PC-3 (cell line): Measurements from ENCODE around the gene PILRA. TPM values are rescaled to one million over a fixed set of nuclear protein-coding genes. Genes with fewer than 3 reads are reported as not detected.

Experiments used
- ATAC-seq: fragments of 200-7000 bp; cut with Tn5 transposase; 2 replicates; pipeline ENCODE4 v1.9.1; 2020; ENCODE audit warnings: mild to moderate bottlenecking, moderate library complexity
- BruUV-seq: library from RNA; stranded (reverse); fragments of 400-500 nt; replicated peaks from 2 replicates; lab custom pipeline; 2021; lab: Mats Ljungman, UMichigan
- CTCF ChIA-PET: fragments of 300-600 bp; sonication (Branson Sonifier 250); formaldehyde crosslinking; loops from one replicate; lab custom pipeline; 2022; ENCODE audit warnings: antibody characterized with exemption; lab: Charles Lee
- POLR2A ChIA-PET: fragments of 300-600 bp; sonication (Branson Sonifier 250); formaldehyde crosslinking; loops from one replicate; lab custom pipeline; 2022; ENCODE audit warnings: antibody characterized with exemption; ENCODE audit not compliant: unreplicated experiment; lab: Charles Lee
- DNase-seq: peaks from one replicate; pipeline ENCODE4 v3.0.0-alpha.2; 2015
- H2AFZ ChIP-seq: fragments of 300-600 bp; sonication (generic); 2 replicates; pipeline ENCODE4 v1.6.0; 2016; ENCODE audit warnings: antibody characterized with exemption, low read length
- H3F3A ChIP-seq: fragments of 300-600 bp; sonication (generic); one replicate; pipeline ENCODE4 v1.6.0; 2017; ENCODE audit warnings: antibody characterized with exemption, low read length, control low read depth, mild to moderate bottlenecking; ENCODE audit not compliant: unreplicated experiment
- H3K27ac ChIP-seq: fragments of 300-600 bp; sonication (generic); 2 replicates; pipeline ENCODE4 v1.5.1; 2016; ENCODE audit warnings: mild to moderate bottlenecking, low read length
- H3K27me3 ChIP-seq: fragments of 300-600 bp; sonication (generic); 2 replicates; pipeline ENCODE4 v1.6.1; 2016; ENCODE audit warnings: low read length, mixed read lengths
- H3K36me3 ChIP-seq: fragments of 300-600 bp; sonication (generic); 2 replicates; pipeline ENCODE4 v1.6.1; 2016; ENCODE audit warnings: low read depth, mixed run types, low read length, mixed read lengths
- H3K4me1 ChIP-seq: fragments of 300-600 bp; sonication (generic); 2 replicates; pipeline ENCODE4 v1.5.1; 2016; ENCODE audit warnings: low read length; ENCODE audit not compliant: insufficient read depth
- H3K4me2 ChIP-seq: fragments of 300-600 bp; sonication (generic); 2 replicates; pipeline ENCODE4 v1.6.0; 2016; ENCODE audit warnings: low read length
- H3K4me3 ChIP-seq: fragments of 300-600 bp; sonication (generic); 2 replicates; pipeline ENCODE4 v1.5.1; 2016; ENCODE audit warnings: mild to moderate bottlenecking, low read length, mixed read lengths
- H3K79me2 ChIP-seq: fragments of 300-600 bp; sonication (generic); 2 replicates; pipeline ENCODE4 v1.6.1; 2017; ENCODE audit warnings: low read length, mixed read lengths
- H3K9ac ChIP-seq: fragments of 300-600 bp; sonication (generic); 2 replicates; pipeline ENCODE4 v1.6.0; 2016; ENCODE audit warnings: mild to moderate bottlenecking, low read length
- H3K9me2 ChIP-seq: fragments of 300-600 bp; sonication (generic); replicated peaks from 2 replicates; pipeline ENCODE4 v1.6.1; 2016; ENCODE audit warnings: mixed run types, low read length, mixed read lengths
- H3K9me3 ChIP-seq: fragments of 300-600 bp; sonication (generic); 2 replicates; pipeline ENCODE4 v1.6.1; 2016; ENCODE audit warnings: low read length, mixed read lengths
- H4K20me1 ChIP-seq: fragments of 300-600 bp; sonication (generic); 2 replicates; pipeline ENCODE4 v1.6.1; 2016; ENCODE audit warnings: low read length, mixed read lengths
- EZH2 ChIP-seq: fragments of 300-600 bp; sonication (generic); IDR thresholded peaks from one replicate; pipeline ENCODE4 v1.6.1; 2017; ENCODE audit warnings: antibody characterized with exemption, mild to moderate bottlenecking, low read length; ENCODE audit not compliant: unreplicated experiment
- EZH2phosphoT487 ChIP-seq: fragments of 300-600 bp; sonication (generic); IDR thresholded peaks from 2 replicates; pipeline ENCODE4 v1.6.1; 2018; ENCODE audit warnings: mild to moderate bottlenecking, antibody characterized with exemption, low read length, borderline replicate concordance
- intact Hi-C: fragments of 100-400 bp; cut with micrococcal nuclease; formaldehyde crosslinking; loops from 2 replicates; pipeline ENCODE4 v1.9.0; 2023
- total RNA-seq: library from RNA; depleted of rRNA; stranded (reverse); fragments of >200 nt; gene quantifications from 2 replicates; pipeline ENCODE4 v1.2.3, GENCODE V29; 2014
- TF ChIP-seq, protein P1 (sequence below): fragments of 300-600 bp; sonication (generic); conservative IDR thresholded peaks from 2 replicates; pipeline ENCODE4 v1.5.1; 2017; ENCODE audit warnings: antibody characterized with exemption, low read depth, mild to moderate bottlenecking, low read length

The PILRA gene
- total RNA-seq, 1 experiment from 2014 or later, result 1.9 TPM

- ATAC-seq, result no peak
- POLR2A ChIA-PET, result no interaction called here
Measured at GRCh38 chr7:100369105-100369504, 4.2 kb upstream of the PILRA start.

DNA sequence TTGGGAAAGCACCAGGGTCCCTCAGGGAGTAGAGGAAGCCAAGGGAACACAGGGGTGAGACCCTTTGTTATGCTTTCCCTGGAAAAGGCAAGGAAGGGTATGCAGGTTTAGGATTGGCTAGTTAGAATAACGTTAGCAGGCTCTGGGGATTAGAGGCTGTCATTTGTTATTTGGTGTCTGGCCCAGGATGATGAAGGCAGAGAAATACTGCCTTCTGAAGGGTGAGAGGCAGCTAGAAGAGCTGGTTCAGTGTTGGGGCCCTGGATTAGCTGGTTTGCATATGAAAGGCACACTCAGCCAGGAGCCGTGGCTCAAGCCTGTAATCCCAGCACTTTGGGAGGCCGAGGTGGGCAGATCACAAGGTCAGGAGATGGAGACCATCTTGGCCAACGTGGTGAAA is 3.0 kb upstream of the PILRA start:
- ChIA-PET POLR2A (no interaction called here), CTCF (no interaction called here)
- no peaks in the 10 kb centered on the region for H3K27me3 ChIP-seq
- intact Hi-C loops, result no loop called here
- no peaks in the 10 kb centered on the region for H3K9me3 ChIP-seq
- no peak overlapping the region for H3K4me3 ChIP-seq
- ATAC-seq (no peak), DNase-seq (no peak)
- H3K9ac ChIP-seq, result no peak overlapping the region
- no peak overlapping the region for H3K4me2 ChIP-seq
- no peaks in the 10 kb centered on the region for H3K36me3 ChIP-seq
- H3F3A ChIP-seq, result no peaks in the 10 kb centered on the region
- BruUV-seq, result no TSS peak
- H3K4me1 ChIP-seq, result no peaks in the 10 kb centered on the region
- H3K27ac ChIP-seq, result no peak overlapping the region
- no peaks in the 10 kb centered on the region for H4K20me1 ChIP-seq
- no peak for TF ChIP-seq EZH2
- TF ChIP-seq, protein P1, sequence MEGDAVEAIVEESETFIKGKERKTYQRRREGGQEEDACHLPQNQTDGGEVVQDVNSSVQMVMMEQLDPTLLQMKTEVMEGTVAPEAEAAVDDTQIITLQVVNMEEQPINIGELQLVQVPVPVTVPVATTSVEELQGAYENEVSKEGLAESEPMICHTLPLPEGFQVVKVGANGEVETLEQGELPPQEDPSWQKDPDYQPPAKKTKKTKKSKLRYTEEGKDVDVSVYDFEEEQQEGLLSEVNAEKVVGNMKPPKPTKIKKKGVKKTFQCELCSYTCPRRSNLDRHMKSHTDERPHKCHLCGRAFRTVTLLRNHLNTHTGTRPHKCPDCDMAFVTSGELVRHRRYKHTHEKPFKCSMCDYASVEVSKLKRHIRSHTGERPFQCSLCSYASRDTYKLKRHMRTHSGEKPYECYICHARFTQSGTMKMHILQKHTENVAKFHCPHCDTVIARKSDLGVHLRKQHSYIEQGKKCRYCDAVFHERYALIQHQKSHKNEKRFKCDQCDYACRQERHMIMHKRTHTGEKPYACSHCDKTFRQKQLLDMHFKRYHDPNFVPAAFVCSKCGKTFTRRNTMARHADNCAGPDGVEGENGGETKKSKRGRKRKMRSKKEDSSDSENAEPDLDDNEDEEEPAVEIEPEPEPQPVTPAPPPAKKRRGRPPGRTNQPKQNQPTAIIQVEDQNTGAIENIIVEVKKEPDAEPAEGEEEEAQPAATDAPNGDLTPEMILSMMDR, result no peak
- TF ChIP-seq EZH2phosphoT487, result no peak
- no peak overlapping the region for H2AFZ ChIP-seq
- no peaks in the 10 kb centered on the region for H3K9me2 ChIP-seq
- no peaks in the 10 kb centered on the region for H3K79me2 ChIP-seq

More at GRCh38 chr7:100369105-100369504, 4.2 kb upstream of the PILRA start:
- CTCF ChIA-PET, result no interaction called here
- no peak overlapping the region for H3K4me2 ChIP-seq
- H3K27me3 ChIP-seq, result no peaks in the 10 kb centered on the region
- no peaks in the 10 kb centered on the region for H3F3A ChIP-seq
- no peaks in the 10 kb centered on the region for H3K9me3 ChIP-seq
- TSS peak; percentile 10 for BruUV-seq
- no peaks in the 10 kb centered on the region for H3K79me2 ChIP-seq
- H3K9me2 ChIP-seq, result no peaks in the 10 kb centered on the region
- H3K27ac ChIP-seq, result no peak overlapping the region
- H3K4me3 ChIP-seq, result no peak overlapping the region
- no peak overlapping the region for H2AFZ ChIP-seq
- no peak for DNase-seq
- H4K20me1 ChIP-seq, result no peaks in the 10 kb centered on the region
- no peaks in the 10 kb centered on the region for H3K4me1 ChIP-seq
- TF ChIP-seq, protein P1, result no peak
- no peak for TF ChIP-seq EZH2phosphoT487
- intact Hi-C loops, result no loop called here
- H3K36me3 ChIP-seq, result 0 out of 2 replicates have a peak, but pooled peaks cover 4% of the 10 kb centered on the region
- no peak overlapping the region for H3K9ac ChIP-seq

DNA sequence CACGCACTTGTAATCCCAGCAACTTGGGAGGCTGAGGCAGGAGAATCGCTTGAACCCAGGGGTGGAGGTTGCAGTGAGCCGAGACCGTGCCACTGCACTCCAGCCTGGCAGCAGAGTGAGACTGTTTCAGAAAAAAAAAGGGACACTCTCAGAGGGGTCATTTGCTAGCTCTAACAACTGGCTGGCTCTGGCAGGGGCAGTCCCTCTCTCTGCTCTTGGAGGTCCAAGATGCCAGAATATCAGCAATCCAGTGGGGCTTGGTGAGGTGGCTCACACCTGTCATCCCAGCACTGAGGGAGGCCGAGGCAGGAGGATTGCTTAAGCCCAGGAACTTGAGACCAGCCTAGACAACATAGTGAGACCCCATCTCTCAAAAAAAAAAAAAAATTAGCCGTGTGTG is 2.5 kb upstream of the PILRA start:
- no TSS peak for BruUV-seq
- H3K9me3 ChIP-seq, result no peaks in the 10 kb centered on the region
- no peak overlapping the region for H3K4me2 ChIP-seq
- no peaks in the 10 kb centered on the region for H3K36me3 ChIP-seq
- CTCF ChIA-PET, result no interaction called here
- no peaks in the 10 kb centered on the region for H3K9me2 ChIP-seq
- no peaks in the 10 kb centered on the region for H3K4me1 ChIP-seq
- DNase-seq, result no peak
- no peaks in the 10 kb centered on the region for H3F3A ChIP-seq
- no peaks in the 10 kb centered on the region for H3K79me2 ChIP-seq
- no peak overlapping the region for H3K4me3 ChIP-seq
- ATAC-seq, result no peak
- intact Hi-C loops, result no loop called here
- H2AFZ ChIP-seq, result no peak overlapping the region
- no peaks in the 10 kb centered on the region for H3K27me3 ChIP-seq
- H4K20me1 ChIP-seq, result no peaks in the 10 kb centered on the region
- no peak for TF ChIP-seq EZH2phosphoT487
- no peak for TF ChIP-seq EZH2
- TF ChIP-seq, protein P1, result no peak
- H3K27ac ChIP-seq, result no peak overlapping the region
- POLR2A ChIA-PET, result no interaction called here
- H3K9ac ChIP-seq, result no peak overlapping the region
